WTC11 (cell line): ENCODE measurements around the gene AFF3. TPM values are rescaled to one million over a fixed set of nuclear protein-coding genes. Genes with fewer than 3 reads are reported as not detected.

Source experiments
- ATAC-seq: fragments of 200-7000 bp; cut with Tn5 transposase; 2 replicates; pipeline ENCODE4 v1.10.0; 2021; ENCODE audit warnings: mild to moderate bottlenecking, moderate library complexity
- CTCF ChIA-PET: fragments of 300-600 bp; sonication (Branson Sonifier 250); formaldehyde crosslinking; loops from one replicate; lab custom pipeline; 2021; ENCODE audit warnings: antibody characterized with exemption; lab: Charles Lee
- POLR2A ChIA-PET: fragments of 350-600 bp; sonication (Branson Sonifier 250); formaldehyde crosslinking; loops from one replicate; lab custom pipeline; 2021; ENCODE audit warnings: antibody characterized with exemption; lab: Charles Lee
- DNase-seq: peaks from one replicate; pipeline ENCODE4 v3.0.0; 2021; ENCODE audit warnings: low spot score
- H3K27ac Mint-ChIP-seq: 2 replicates; pipeline ENCODE4 v1.8.0; 2021; ENCODE audit warnings: mixed read lengths
- H3K27me3 Mint-ChIP-seq: 2 replicates; pipeline ENCODE4 v1.8.0; 2021; ENCODE audit warnings: low read depth, mild to moderate bottlenecking, moderate library complexity, mixed read lengths
- H3K36me3 Mint-ChIP-seq: 2 replicates; pipeline ENCODE4 v1.8.0; 2021; ENCODE audit warnings: mixed read lengths
- H3K4me1 Mint-ChIP-seq: 2 replicates; pipeline ENCODE4 v1.8.0; 2022; ENCODE audit warnings: mixed read lengths
- H3K4me3 Mint-ChIP-seq: 2 replicates; pipeline ENCODE4 v1.8.0; 2021; ENCODE audit warnings: mild to moderate bottlenecking, moderate library complexity, mixed read lengths
- H3K9me3 Mint-ChIP-seq: 2 replicates; pipeline ENCODE4 v1.8.0; 2021; ENCODE audit warnings: mixed read lengths
- CBFB ChIP-seq: sonication (generic); formaldehyde crosslinking; IDR thresholded peaks from 2 replicates; pipeline ENCODE4 v1.8.1; 2022; ENCODE audit warnings: mild to moderate bottlenecking, low read depth, missing genetic modification reagents
- EMX1 ChIP-seq: fragments of 250-450 bp; sonication (Bioruptor Pico); IDR thresholded peaks from 2 replicates; pipeline ENCODE4 v1.8.0; 2021; ENCODE audit warnings: mild to moderate bottlenecking
- ESRRA ChIP-seq: sonication (generic); formaldehyde crosslinking; IDR thresholded peaks from 2 replicates; pipeline ENCODE4 v1.8.1; 2022; ENCODE audit warnings: mild to moderate bottlenecking, missing genetic modification reagents, borderline replicate concordance
- FOXJ3 ChIP-seq: sonication (generic); formaldehyde crosslinking; IDR thresholded peaks from 2 replicates; pipeline ENCODE4 v1.9.0; 2021; ENCODE audit warnings: missing genetic modification reagents, mild to moderate bottlenecking, borderline replicate concordance
- NFYB ChIP-seq: sonication (generic); formaldehyde crosslinking; conservative IDR thresholded peaks from 2 replicates; pipeline ENCODE4 v1.8.0; 2022; ENCODE audit warnings: low read depth, missing genetic modification reagents
- NR1H2 ChIP-seq: sonication (generic); formaldehyde crosslinking; IDR thresholded peaks from 2 replicates; pipeline ENCODE4 v1.9.0; 2021; ENCODE audit warnings: mild to moderate bottlenecking, moderate library complexity, missing genetic modification reagents
- NR3C1 ChIP-seq: sonication (generic); formaldehyde crosslinking; conservative IDR thresholded peaks from 2 replicates; pipeline ENCODE4 v1.8.1; 2023; ENCODE audit warnings: low read depth, mild to moderate bottlenecking, missing genetic modification reagents
- ZNF219 ChIP-seq: sonication (generic); formaldehyde crosslinking; IDR thresholded peaks from 2 replicates; pipeline ENCODE4 v1.8.0; 2023; ENCODE audit warnings: missing genetic modification reagents, mild to moderate bottlenecking, borderline replicate concordance
- total RNA-seq: library from RNA; stranded (reverse); gene quantifications from 3 replicates; pipeline ENCODE4 v1.2.3, GENCODE V29; 2021
- TF ChIP-seq, protein P1 (sequence below): sonication (generic); formaldehyde crosslinking; IDR thresholded peaks from 2 replicates; pipeline ENCODE4 v1.8.1; 2022; ENCODE audit warnings: mild to moderate bottlenecking, moderate library complexity, missing genetic modification reagents
- TF ChIP-seq, protein P2 (sequence below): fragments of 250-450 bp; sonication (Bioruptor Pico); IDR thresholded peaks from 2 replicates; pipeline ENCODE4 v2.1.2; 2022; ENCODE audit warnings: mild to moderate bottlenecking, moderate library complexity
- TF ChIP-seq, protein P3 (sequence below): sonication (generic); formaldehyde crosslinking; conservative IDR thresholded peaks from 2 replicates; pipeline ENCODE4 v1.8.1; 2023; ENCODE audit warnings: mild to moderate bottlenecking, low read depth, missing genetic modification reagents, moderate library complexity
- TF ChIP-seq, protein P4 (sequence below): fragments of 250-450 bp; sonication (Bioruptor Pico); IDR thresholded peaks from 2 replicates; pipeline ENCODE4 v1.9.0; 2021; ENCODE audit warnings: mild to moderate bottlenecking
- TF ChIP-seq, protein P5 (sequence below): fragments of 200-600 bp; IDR thresholded peaks from 2 replicates; pipeline ENCODE4 v1.8.0; 2022; ENCODE audit warnings: antibody characterized with exemption
- TF ChIP-seq, protein P6 (sequence below): sonication (generic); formaldehyde crosslinking; IDR thresholded peaks from 2 replicates; pipeline ENCODE4 v1.8.0; 2022; ENCODE audit warnings: mild to moderate bottlenecking, missing genetic modification reagents
- TF ChIP-seq, protein P7 (sequence below): fragments of 250-450 bp; sonication (Bioruptor Pico); IDR thresholded peaks from 2 replicates; pipeline ENCODE4 v1.9.0; 2021; ENCODE audit warnings: moderate library complexity, mild to moderate bottlenecking, inconsistent platforms, borderline replicate concordance
- TF ChIP-seq, protein P8 (sequence below): sonication (generic); formaldehyde crosslinking; IDR thresholded peaks from 2 replicates; pipeline ENCODE4 v1.8.1; 2023; ENCODE audit warnings: mild to moderate bottlenecking, missing genetic modification reagents, borderline replicate concordance

Gene AFF3
- total RNA-seq, 1 experiment from 2014 or later, result 1.2 TPM

DNA sequence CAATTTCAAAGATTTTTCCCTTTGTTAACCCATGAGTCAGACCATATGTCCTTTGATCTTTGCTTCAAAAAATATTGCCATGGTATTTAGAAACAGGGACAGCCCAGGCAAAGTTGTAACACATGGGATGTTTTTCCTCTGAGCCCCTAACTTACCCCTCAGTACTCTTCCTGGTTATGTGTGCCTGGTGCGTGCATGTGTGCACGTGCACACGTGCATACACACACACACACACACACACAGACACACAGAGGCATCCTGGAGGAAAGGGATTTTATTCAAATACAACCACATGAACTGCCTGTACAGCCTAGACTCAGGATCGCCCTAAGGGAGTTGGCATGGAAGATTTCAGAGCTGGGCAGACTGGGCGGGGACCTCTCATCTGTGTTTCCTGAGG is 5.1 kb downstream of the AFF3 start:
- no peak for DNase-seq
- H3K4me1 Mint-ChIP-seq, result no peaks in the 10 kb centered on the region
- H3K27ac Mint-ChIP-seq, result no peak overlapping the region
- H3K36me3 Mint-ChIP-seq, result no peaks in the 10 kb centered on the region
- no peaks in the 10 kb centered on the region; the same call in 1 of the 2 replicates for H3K9me3 Mint-ChIP-seq
- H3K27me3 Mint-ChIP-seq, result no peaks in the 10 kb centered on the region
- CTCF ChIA-PET, result no interaction called here
- H3K4me3 Mint-ChIP-seq, result no peak overlapping the region
- POLR2A ChIA-PET, result no interaction called here
- no peak for TF ChIP-seq FOXJ3
- TF ChIP-seq EMX1, result no peak
- TF ChIP-seq, protein P1, sequence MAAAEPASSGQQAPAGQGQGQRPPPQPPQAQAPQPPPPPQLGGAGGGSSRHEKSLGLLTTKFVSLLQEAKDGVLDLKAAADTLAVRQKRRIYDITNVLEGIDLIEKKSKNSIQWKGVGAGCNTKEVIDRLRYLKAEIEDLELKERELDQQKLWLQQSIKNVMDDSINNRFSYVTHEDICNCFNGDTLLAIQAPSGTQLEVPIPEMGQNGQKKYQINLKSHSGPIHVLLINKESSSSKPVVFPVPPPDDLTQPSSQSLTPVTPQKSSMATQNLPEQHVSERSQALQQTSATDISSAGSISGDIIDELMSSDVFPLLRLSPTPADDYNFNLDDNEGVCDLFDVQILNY (CRISPR knock-in tag), result no peak
- TF ChIP-seq, protein P2, sequence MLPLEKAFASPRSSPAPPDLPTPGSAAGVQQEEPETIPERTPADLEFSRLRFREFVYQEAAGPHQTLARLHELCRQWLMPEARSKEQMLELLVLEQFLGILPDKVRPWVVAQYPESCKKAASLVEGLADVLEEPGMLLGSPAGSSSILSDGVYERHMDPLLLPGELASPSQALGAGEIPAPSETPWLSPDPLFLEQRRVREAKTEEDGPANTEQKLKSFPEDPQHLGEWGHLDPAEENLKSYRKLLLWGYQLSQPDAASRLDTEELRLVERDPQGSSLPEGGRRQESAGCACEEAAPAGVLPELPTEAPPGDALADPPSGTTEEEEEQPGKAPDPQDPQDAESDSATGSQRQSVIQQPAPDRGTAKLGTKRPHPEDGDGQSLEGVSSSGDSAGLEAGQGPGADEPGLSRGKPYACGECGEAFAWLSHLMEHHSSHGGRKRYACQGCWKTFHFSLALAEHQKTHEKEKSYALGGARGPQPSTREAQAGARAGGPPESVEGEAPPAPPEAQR (CRISPR knock-in tag), result no peak
- TF ChIP-seq CBFB (CRISPR knock-in tag), result no peak
- no peak for TF ChIP-seq ZNF219
- TF ChIP-seq NR3C1, result no peak
- TF ChIP-seq, protein P3, sequence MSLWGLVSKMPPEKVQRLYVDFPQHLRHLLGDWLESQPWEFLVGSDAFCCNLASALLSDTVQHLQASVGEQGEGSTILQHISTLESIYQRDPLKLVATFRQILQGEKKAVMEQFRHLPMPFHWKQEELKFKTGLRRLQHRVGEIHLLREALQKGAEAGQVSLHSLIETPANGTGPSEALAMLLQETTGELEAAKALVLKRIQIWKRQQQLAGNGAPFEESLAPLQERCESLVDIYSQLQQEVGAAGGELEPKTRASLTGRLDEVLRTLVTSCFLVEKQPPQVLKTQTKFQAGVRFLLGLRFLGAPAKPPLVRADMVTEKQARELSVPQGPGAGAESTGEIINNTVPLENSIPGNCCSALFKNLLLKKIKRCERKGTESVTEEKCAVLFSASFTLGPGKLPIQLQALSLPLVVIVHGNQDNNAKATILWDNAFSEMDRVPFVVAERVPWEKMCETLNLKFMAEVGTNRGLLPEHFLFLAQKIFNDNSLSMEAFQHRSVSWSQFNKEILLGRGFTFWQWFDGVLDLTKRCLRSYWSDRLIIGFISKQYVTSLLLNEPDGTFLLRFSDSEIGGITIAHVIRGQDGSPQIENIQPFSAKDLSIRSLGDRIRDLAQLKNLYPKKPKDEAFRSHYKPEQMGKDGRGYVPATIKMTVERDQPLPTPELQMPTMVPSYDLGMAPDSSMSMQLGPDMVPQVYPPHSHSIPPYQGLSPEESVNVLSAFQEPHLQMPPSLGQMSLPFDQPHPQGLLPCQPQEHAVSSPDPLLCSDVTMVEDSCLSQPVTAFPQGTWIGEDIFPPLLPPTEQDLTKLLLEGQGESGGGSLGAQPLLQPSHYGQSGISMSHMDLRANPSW (CRISPR knock-in tag), result no peak
- TF ChIP-seq, protein P4, sequence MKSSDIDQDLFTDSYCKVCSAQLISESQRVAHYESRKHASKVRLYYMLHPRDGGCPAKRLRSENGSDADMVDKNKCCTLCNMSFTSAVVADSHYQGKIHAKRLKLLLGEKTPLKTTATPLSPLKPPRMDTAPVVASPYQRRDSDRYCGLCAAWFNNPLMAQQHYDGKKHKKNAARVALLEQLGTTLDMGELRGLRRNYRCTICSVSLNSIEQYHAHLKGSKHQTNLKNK (CRISPR knock-in tag), result no peak
- TF ChIP-seq NFYB (CRISPR knock-in tag), result no peak
- no peak for ATAC-seq

DNA sequence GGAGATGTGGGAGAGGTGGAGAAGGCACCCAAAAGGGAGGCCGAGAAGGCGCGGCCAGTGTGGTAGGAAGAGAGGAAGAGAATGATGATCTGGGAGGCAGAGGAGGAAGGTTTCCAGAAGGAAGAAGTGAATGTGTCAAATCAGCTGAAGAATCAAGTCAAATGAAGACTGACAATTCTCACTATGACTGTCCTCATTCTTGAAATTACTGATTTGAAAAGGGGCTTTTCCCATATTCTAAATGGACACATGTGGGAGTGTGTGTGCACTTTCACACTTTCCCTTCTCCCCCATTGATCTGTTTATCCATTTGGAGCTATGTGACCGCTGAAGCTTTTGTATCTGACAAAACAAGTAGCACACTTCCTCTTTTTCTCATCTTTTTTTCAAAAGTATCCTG is 6.1 kb downstream of the AFF3 start:
- DNase-seq (no peak), ATAC-seq (no peak)
- POLR2A ChIA-PET, result no interaction called here
- H3K27ac Mint-ChIP-seq, result no peak overlapping the region
- no peaks in the 10 kb centered on the region for H3K4me1 Mint-ChIP-seq
- H3K27me3 Mint-ChIP-seq, result no peaks in the 10 kb centered on the region
- CTCF ChIA-PET, result interaction anchor here (1.2 kb wide), 1 partner anchor 126 kb away, joined by 4 read pairs; no protein-coding TSS in a partner anchor
- no peak overlapping the region for H3K4me3 Mint-ChIP-seq
- no peaks in the 10 kb centered on the region for H3K9me3 Mint-ChIP-seq
- no peaks in the 10 kb centered on the region for H3K36me3 Mint-ChIP-seq
- TF ChIP-seq ZNF219 (no peak), ESRRA (CRISPR knock-in tag) (no peak), NR1H2 (CRISPR knock-in tag) (no peak), EMX1 (no peak)
- TF ChIP-seq, protein P5, sequence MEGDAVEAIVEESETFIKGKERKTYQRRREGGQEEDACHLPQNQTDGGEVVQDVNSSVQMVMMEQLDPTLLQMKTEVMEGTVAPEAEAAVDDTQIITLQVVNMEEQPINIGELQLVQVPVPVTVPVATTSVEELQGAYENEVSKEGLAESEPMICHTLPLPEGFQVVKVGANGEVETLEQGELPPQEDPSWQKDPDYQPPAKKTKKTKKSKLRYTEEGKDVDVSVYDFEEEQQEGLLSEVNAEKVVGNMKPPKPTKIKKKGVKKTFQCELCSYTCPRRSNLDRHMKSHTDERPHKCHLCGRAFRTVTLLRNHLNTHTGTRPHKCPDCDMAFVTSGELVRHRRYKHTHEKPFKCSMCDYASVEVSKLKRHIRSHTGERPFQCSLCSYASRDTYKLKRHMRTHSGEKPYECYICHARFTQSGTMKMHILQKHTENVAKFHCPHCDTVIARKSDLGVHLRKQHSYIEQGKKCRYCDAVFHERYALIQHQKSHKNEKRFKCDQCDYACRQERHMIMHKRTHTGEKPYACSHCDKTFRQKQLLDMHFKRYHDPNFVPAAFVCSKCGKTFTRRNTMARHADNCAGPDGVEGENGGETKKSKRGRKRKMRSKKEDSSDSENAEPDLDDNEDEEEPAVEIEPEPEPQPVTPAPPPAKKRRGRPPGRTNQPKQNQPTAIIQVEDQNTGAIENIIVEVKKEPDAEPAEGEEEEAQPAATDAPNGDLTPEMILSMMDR, result no peak
- TF ChIP-seq, protein P6, sequence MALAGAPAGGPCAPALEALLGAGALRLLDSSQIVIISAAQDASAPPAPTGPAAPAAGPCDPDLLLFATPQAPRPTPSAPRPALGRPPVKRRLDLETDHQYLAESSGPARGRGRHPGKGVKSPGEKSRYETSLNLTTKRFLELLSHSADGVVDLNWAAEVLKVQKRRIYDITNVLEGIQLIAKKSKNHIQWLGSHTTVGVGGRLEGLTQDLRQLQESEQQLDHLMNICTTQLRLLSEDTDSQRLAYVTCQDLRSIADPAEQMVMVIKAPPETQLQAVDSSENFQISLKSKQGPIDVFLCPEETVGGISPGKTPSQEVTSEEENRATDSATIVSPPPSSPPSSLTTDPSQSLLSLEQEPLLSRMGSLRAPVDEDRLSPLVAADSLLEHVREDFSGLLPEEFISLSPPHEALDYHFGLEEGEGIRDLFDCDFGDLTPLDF (CRISPR knock-in tag), result no peak
- TF ChIP-seq, protein P7, sequence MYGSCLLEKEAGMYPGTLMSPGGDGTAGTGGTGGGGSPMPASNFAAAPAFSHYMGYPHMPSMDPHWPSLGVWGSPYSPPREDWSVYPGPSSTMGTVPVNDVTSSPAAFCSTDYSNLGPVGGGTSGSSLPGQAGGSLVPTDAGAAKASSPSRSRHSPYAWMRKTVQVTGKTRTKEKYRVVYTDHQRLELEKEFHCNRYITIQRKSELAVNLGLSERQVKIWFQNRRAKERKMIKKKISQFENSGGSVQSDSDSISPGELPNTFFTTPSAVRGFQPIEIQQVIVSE (CRISPR knock-in tag), result no peak
- TF ChIP-seq, protein P8, sequence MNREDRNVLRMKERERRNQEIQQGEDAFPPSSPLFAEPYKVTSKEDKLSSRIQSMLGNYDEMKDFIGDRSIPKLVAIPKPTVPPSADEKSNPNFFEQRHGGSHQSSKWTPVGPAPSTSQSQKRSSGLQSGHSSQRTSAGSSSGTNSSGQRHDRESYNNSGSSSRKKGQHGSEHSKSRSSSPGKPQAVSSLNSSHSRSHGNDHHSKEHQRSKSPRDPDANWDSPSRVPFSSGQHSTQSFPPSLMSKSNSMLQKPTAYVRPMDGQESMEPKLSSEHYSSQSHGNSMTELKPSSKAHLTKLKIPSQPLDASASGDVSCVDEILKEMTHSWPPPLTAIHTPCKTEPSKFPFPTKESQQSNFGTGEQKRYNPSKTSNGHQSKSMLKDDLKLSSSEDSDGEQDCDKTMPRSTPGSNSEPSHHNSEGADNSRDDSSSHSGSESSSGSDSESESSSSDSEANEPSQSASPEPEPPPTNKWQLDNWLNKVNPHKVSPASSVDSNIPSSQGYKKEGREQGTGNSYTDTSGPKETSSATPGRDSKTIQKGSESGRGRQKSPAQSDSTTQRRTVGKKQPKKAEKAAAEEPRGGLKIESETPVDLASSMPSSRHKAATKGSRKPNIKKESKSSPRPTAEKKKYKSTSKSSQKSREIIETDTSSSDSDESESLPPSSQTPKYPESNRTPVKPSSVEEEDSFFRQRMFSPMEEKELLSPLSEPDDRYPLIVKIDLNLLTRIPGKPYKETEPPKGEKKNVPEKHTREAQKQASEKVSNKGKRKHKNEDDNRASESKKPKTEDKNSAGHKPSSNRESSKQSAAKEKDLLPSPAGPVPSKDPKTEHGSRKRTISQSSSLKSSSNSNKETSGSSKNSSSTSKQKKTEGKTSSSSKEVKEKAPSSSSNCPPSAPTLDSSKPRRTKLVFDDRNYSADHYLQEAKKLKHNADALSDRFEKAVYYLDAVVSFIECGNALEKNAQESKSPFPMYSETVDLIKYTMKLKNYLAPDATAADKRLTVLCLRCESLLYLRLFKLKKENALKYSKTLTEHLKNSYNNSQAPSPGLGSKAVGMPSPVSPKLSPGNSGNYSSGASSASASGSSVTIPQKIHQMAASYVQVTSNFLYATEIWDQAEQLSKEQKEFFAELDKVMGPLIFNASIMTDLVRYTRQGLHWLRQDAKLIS (CRISPR knock-in tag), result no peak
